ENCODE data around the gene PIP5K1C.

- TF ChIP-seq ZFX (IDR thresholded peaks at IDR 0.05; ENCODE audit: borderline replicate concordance) (no peak), CTCF (IDR thresholded peaks at IDR 0.05) (no peak)
Measured at GRCh38 chr19:3682286-3682685, 18.0 kb downstream of the PIP5K1C start.

Data from 22Rv1 (cell line).